HepG2 (cell line): ENCODE measurements around the gene PDSS2. TPM values are rescaled to one million over a fixed set of nuclear protein-coding genes. Genes with fewer than 3 reads are reported as not detected.

ENCODE experiments used
- ATAC-seq: fragments of 200-7000 bp; cut with Tn5 transposase; 3 replicates; pipeline ENCODE4 v1.9.1; 2020; ENCODE audit warnings: mild to moderate bottlenecking, moderate library complexity
- BruUV-seq: library from RNA; stranded (reverse); fragments of 400-500 nt; replicated peaks from 2 replicates; lab custom pipeline; 2021; lab: Mats Ljungman, UMichigan
- CTCF ChIA-PET: fragments of 300-600 bp; formaldehyde crosslinking; extraction: SDS; loops from one replicate; lab custom pipeline; 2021; ENCODE audit warnings: low total read pairs, inconsistent platforms, low intra/inter-chr PET ratio; lab: Yijun Ruan, JAX
- POLR2A ChIA-PET: fragments of 350-600 bp; sonication (Branson Sonifier 250); formaldehyde crosslinking; loops from one replicate; lab custom pipeline; 2020; ENCODE audit warnings: antibody characterized with exemption, inconsistent platforms; lab: Yijun Ruan, JAX
- DNase-seq: peaks from one replicate; pipeline ENCODE4 v3.0.0-alpha.2; 2015; ENCODE audit warnings: low spot score
- FAIRE-seq: peaks from 3 replicates; lab custom pipeline; 2011; peaks lifted over from hg19 to GRCh38; lab: Jason Lieb, UNC
- H2AFZ ChIP-seq: one replicate; pipeline ENCODE4 v1.6.1; 2011; ENCODE audit warnings: low read length, inconsistent platforms
- H3K27ac ChIP-seq: fragments of 300-600 bp; 3 replicates; pipeline ENCODE4 v1.8.0; 2011; ENCODE audit warnings: mixed run types, mild to moderate bottlenecking, mixed read lengths, low read length, inconsistent platforms; ENCODE audit not compliant: insufficient read depth; ENCODE audit errors: extremely low read length
- H3K27me3 ChIP-seq, 2 experiments: fragments of 200-600 bp in 1 of 2; 2 replicates in 1 of 2; 3 replicates in 1 of 2; pipeline versions ENCODE4 v1.6.0 to v1.8.0; 2011; ENCODE audit warnings: low read length in 2 of 2, mild to moderate bottlenecking in 2 of 2, moderate library complexity in 2 of 2, inconsistent platforms in 1 of 2; ENCODE audit not compliant: insufficient read depth in 2 of 2, control insufficient read depth in 1 of 2
- H3K36me3 ChIP-seq, 2 experiments: fragments of 200-600 bp in 1 of 2; replicated peaks in 1 of 2; 2 replicates in 1 of 2; 3 replicates in 1 of 2; pipeline versions ENCODE4 v1.5.1 to v1.8.0; 2011; ENCODE audit warnings: low read length in 2 of 2, inconsistent platforms in 1 of 2; ENCODE audit not compliant: insufficient read depth in 2 of 2, control insufficient read depth in 1 of 2
- H3K4me1 ChIP-seq: 2 replicates; pipeline ENCODE4 v1.5.1; 2012; ENCODE audit warnings: low read length, inconsistent platforms; ENCODE audit not compliant: insufficient read depth
- H3K4me2 ChIP-seq: 2 replicates; pipeline ENCODE4 v1.6.0; 2011; ENCODE audit warnings: low read depth, low read length, inconsistent platforms
- H3K4me3 ChIP-seq, 3 experiments: fragments of 200-600 bp in 1 of 3; sonication (generic), shearing (Covaris generic) in 1 of 3; replicated peaks in 1 of 3; 2 replicates each; pipeline ENCODE4 v1.5.1; 2011 to 2016; ENCODE audit warnings: low read length in 3 of 3, inconsistent platforms in 2 of 3, low read depth in 2 of 3, mild to moderate bottlenecking in 2 of 3, control low read depth in 1 of 3, mixed read lengths in 1 of 3; ENCODE audit not compliant: insufficient read depth in 1 of 3
- H3K79me2 ChIP-seq: one replicate; pipeline ENCODE4 v1.6.1; 2011; ENCODE audit warnings: low read length, inconsistent platforms; ENCODE audit not compliant: insufficient read depth
- H3K9ac ChIP-seq: 2 replicates; pipeline ENCODE4 v1.6.0; 2011; ENCODE audit warnings: mild to moderate bottlenecking, low read depth, low read length, inconsistent platforms; ENCODE audit not compliant: insufficient read depth
- H3K9me3 ChIP-seq: 2 replicates; pipeline ENCODE4 v1.5.1; 2012; ENCODE audit warnings: mild to moderate bottlenecking, low read length
- H4K20me1 ChIP-seq: 2 replicates; pipeline ENCODE4 v1.6.0; 2011; ENCODE audit warnings: inconsistent platforms, mild to moderate bottlenecking, low read length, moderate library complexity; ENCODE audit not compliant: insufficient read depth
- AKAP8 ChIP-seq: sonication (generic); formaldehyde crosslinking; IDR thresholded peaks from 2 replicates; pipeline ENCODE4 v1.5.1; 2020; ENCODE audit warnings: mild to moderate bottlenecking, missing genetic modification reagents
- ASH2L ChIP-seq: fragments of 300-600, 200-600 bp; sonication (generic); IDR thresholded peaks from 2 replicates; pipeline ENCODE4 v1.7.0; 2017; ENCODE audit warnings: low read depth, mild to moderate bottlenecking, moderate library complexity, mixed read lengths, low read length; ENCODE audit not compliant: insufficient read length
- ATF7 ChIP-seq, 2 experiments: fragments of 450-650 bp in 1 of 2; sonication (generic) in 1 of 2; formaldehyde crosslinking in 1 of 2; IDR thresholded peaks; 2 replicates each; pipeline versions ENCODE4 v1.4.0 to v1.6.1; 2016 to 2020; ENCODE audit warnings: antibody characterized with exemption in 1 of 2, mild to moderate bottlenecking in 1 of 2, missing genetic modification reagents in 1 of 2
- ETV6 ChIP-seq: sonication (generic); formaldehyde crosslinking; conservative IDR thresholded peaks from 2 replicates; pipeline ENCODE4 v1.4.0; 2020; ENCODE audit warnings: missing genetic modification reagents
- EZH2 ChIP-seq: conservative IDR thresholded peaks from 2 replicates; pipeline ENCODE4 v1.6.1; 2012; ENCODE audit warnings: mild to moderate bottlenecking, low read depth, low read length, moderate library complexity
- FOXO1 ChIP-seq: sonication (generic); formaldehyde crosslinking; IDR thresholded peaks from 2 replicates; pipeline ENCODE4 v1.4.0; 2020; ENCODE audit warnings: missing genetic modification reagents
- JUNB ChIP-seq: sonication (generic); formaldehyde crosslinking; IDR thresholded peaks from 2 replicates; pipeline ENCODE4 v1.8.0; 2022; ENCODE audit warnings: missing genetic modification reagents, mild to moderate bottlenecking, borderline replicate concordance
- MBNL3 ChIP-seq: fragments of 250-450 bp; sonication (Bioruptor Pico); conservative IDR thresholded peaks from 2 replicates; pipeline ENCODE4 v1.8.0; 2022; ENCODE audit warnings: mild to moderate bottlenecking, inconsistent platforms
- POLR2AphosphoS2 ChIP-seq: IDR thresholded peaks from 2 replicates; pipeline ENCODE4 v1.6.1; 2011; ENCODE audit warnings: low read depth, low read length, improper control_type of control experiment
- ZNF574 ChIP-seq: sonication (generic); formaldehyde crosslinking; IDR thresholded peaks from 2 replicates; pipeline ENCODE4 v1.4.0; 2020; ENCODE audit warnings: missing genetic modification reagents
- ZNF652 ChIP-seq: IDR thresholded peaks from 2 replicates; pipeline ENCODE4 v1.6.1; 2016; ENCODE audit warnings: low read depth, borderline replicate concordance
- ZNF737 ChIP-seq: sonication (generic); formaldehyde crosslinking; IDR thresholded peaks from 2 replicates; pipeline ENCODE4 v1.5.0; 2020; ENCODE audit warnings: missing genetic modification reagents, mild to moderate bottlenecking, borderline replicate concordance
- WGBS: methylation state at CpG from one replicate; pipeline ENCODE4 v1.1.6; 2017; ENCODE audit warnings: low lambda C conversion rate; 5-methylcytosine and 5-hydroxymethylcytosine counted together
- in situ Hi-C: cut with HindIII; loops from 2 replicates; pipeline ENCODE4 v1.10.0; 2017; ENCODE audit warnings: low pct_unique_long_range_greater_than_20kb; ENCODE audit not compliant: extremely low pct_ligation_motif_present
- intact Hi-C: fragments of 100-400 bp; cut with micrococcal nuclease; formaldehyde crosslinking; loops from one replicate; pipeline ENCODE4 v1.10.0; 2022; ENCODE audit not compliant: unreplicated experiment
- polyA plus RNA-seq, 8 experiments: library from polyadenylated mRNA; depleted of rRNA in 3 of 8; stranded (reverse) in 7 of 8; unstranded in 1 of 8; fragments of >200 nt; fragmentation: Illumina TruSeq in 4 of 8; extraction: Trizol in 4 of 8; gene quantifications; 2 replicates each; pipeline versions ENCODE4 v1.2.1 to v1.2.3, GENCODE V29; 2011 to 2016; ENCODE audit warnings: low read depth in 4 of 8, missing spikeins in 1 of 8, mixed read lengths in 1 of 8; ENCODE audit not compliant: insufficient read depth in 1 of 8
- total RNA-seq, 5 experiments: library from RNA; depleted of rRNA; stranded (reverse); fragments of >200 nt; fragmentation: Illumina TruSeq; extraction: Trizol; gene quantifications; 2 replicates each; pipeline ENCODE4 v1.2.3, GENCODE V29; 2016; ENCODE audit warnings: low read depth in 1 of 5
- TF ChIP-seq, protein P1 (sequence below): sonication (generic); formaldehyde crosslinking; IDR thresholded peaks from 2 replicates; pipeline ENCODE4 v1.4.0; 2020; ENCODE audit warnings: missing genetic modification reagents, borderline replicate concordance
- TF ChIP-seq, protein P2 (sequence below): sonication (generic); formaldehyde crosslinking; IDR thresholded peaks from 2 replicates; pipeline ENCODE4 v1.5.0; 2020; ENCODE audit warnings: mild to moderate bottlenecking, missing genetic modification reagents

Gene PDSS2
- total and polyA plus RNA-seq, 2 of the 13 experiments (the other 11 are each of a cell fraction or from before 2014, with no cell fraction given) = 16.2 to 17.0 TPM

GRCh38 chr6:107321793-107322192 lies 137.6 kb downstream of the PDSS2 start (continued):
- TF ChIP-seq ETV6 (no peak), FOXO1 (no peak)
- TF ChIP-seq, all 625 proteins: peak for 0

DNA sequence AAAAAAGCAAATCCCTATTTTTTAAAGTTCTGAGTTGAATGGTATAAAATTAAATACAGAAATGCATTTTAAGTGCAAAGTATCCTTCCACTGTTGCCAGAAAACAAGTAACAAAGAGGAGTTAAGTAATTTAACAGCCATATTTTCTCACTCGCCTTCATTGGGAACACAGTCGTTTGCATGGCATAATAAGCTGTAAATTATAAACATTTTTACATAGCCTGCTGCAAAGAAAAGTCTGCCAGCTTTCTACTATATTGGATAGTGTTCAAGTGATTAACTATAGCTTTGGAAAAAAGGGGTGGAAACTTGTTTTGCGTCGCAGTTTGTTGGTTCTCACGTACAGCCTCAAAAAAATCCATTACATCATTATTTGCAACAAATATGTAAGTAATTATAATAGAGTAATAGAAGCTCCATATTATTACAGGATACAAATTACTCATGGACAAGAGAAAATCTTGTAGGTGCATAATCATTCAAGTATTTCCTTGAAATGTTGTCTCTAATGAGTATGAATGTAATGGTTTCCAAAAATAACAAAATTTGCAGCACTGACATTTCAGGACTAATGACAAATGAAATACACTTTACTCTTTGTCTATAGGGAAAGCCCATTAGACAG lies 139.3 kb downstream of the PDSS2 start:
- Histone ChIP-seq H3K4me3 (no peak overlapping the region), H4K20me1 (no peaks in the 10 kb centered on the region), H3K4me1 (peaks cover 15% of the 10 kb centered on the region), H2AFZ (no peak overlapping the region), H3K9me3 (no peaks in the 10 kb centered on the region), H3K9ac (no peak overlapping the region), H3K27ac (no peak overlapping the region), H3K4me2 (no peak overlapping the region), H3K79me2 (no peaks in the 10 kb centered on the region), H3K27me3 (no peaks in the 10 kb centered on the region), H3K36me3 (no peaks in the 10 kb centered on the region)
- WGBS = 96% methylated on average over 5 of the region's 5 CpGs
- ChIA-PET CTCF (no interaction called here), POLR2A (interaction anchor here (1.1 kb wide), 1 partner anchor 139 kb away, joined by 3 read pairs; the partner anchor contains the start of gene PDSS2)
- ATAC-seq = no peak
- no peak for DNase-seq
- TF ChIP-seq MBNL3 (CRISPR knock-in tag) = no peak
- TF ChIP-seq ZNF574 (CRISPR knock-in tag) = no peak
- TF ChIP-seq ASH2L = no peak
- TF ChIP-seq ZNF652 (CRISPR knock-in tag) = no peak
- TF ChIP-seq ZNF737 (CRISPR knock-in tag) = no peak
- TF ChIP-seq, protein P1, sequence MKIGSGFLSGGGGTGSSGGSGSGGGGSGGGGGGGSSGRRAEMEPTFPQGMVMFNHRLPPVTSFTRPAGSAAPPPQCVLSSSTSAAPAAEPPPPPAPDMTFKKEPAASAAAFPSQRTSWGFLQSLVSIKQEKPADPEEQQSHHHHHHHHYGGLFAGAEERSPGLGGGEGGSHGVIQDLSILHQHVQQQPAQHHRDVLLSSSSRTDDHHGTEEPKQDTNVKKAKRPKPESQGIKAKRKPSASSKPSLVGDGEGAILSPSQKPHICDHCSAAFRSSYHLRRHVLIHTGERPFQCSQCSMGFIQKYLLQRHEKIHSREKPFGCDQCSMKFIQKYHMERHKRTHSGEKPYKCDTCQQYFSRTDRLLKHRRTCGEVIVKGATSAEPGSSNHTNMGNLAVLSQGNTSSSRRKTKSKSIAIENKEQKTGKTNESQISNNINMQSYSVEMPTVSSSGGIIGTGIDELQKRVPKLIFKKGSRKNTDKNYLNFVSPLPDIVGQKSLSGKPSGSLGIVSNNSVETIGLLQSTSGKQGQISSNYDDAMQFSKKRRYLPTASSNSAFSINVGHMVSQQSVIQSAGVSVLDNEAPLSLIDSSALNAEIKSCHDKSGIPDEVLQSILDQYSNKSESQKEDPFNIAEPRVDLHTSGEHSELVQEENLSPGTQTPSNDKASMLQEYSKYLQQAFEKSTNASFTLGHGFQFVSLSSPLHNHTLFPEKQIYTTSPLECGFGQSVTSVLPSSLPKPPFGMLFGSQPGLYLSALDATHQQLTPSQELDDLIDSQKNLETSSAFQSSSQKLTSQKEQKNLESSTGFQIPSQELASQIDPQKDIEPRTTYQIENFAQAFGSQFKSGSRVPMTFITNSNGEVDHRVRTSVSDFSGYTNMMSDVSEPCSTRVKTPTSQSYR = no peak
- no peak for TF ChIP-seq AKAP8
- TF ChIP-seq POLR2AphosphoS2 = no peak
- TF ChIP-seq ATF7 (IDR thresholded peaks at IDR 0.05) = no peak
- no peak for TF ChIP-seq ATF7 (CRISPR knock-in tag; IDR thresholded peaks at IDR 0.05)
- no peak for TF ChIP-seq JUNB
- TF ChIP-seq, protein P2, sequence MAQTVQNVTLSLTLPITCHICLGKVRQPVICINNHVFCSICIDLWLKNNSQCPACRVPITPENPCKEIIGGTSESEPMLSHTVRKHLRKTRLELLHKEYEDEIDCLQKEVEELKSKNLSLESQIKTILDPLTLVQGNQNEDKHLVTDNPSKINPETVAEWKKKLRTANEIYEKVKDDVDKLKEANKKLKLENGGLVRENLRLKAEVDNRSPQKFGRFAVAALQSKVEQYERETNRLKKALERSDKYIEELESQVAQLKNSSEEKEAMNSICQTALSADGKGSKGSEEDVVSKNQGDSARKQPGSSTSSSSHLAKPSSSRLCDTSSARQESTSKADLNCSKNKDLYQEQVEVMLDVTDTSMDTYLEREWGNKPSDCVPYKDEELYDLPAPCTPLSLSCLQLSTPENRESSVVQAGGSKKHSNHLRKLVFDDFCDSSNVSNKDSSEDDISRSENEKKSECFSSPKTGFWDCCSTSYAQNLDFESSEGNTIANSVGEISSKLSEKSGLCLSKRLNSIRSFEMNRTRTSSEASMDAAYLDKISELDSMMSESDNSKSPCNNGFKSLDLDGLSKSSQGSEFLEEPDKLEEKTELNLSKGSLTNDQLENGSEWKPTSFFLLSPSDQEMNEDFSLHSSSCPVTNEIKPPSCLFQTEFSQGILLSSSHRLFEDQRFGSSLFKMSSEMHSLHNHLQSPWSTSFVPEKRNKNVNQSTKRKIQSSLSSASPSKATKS = no peak
- no peak for TF ChIP-seq EZH2
- intact Hi-C loops = loop anchor here (5.0 to 10.0 kb wide), 4 partner anchors 42 to 355 kb away; partner anchors contain the start of gene SOBP
- no peak for FAIRE-seq
- no TSS peak for BruUV-seq
- in situ Hi-C loops = loop anchor here (10.0 kb wide), 1 partner anchor 135 kb away; the partner anchor contains the start of gene PDSS2
